Bone marrow (tissue), 2 donors: ENCODE data around the gene CUBN.

Experiments
- DNase-seq, 2 donors: peaks; one replicate each; lab custom pipeline; 2025; lab: John Stamatoyannopoulos, UW

The CUBN gene

GRCh38 chr10:16820421-16820820 is 309.2 kb downstream of the CUBN start:
- no peak for DNase-seq

GRCh38 chr10:16820018-16820417 is 309.6 kb downstream of the CUBN start:
- DNase-seq = no peak

- no peak for DNase-seq
Observed at GRCh38 chr10:16819436-16819835, 310.2 kb downstream of the CUBN start.

GRCh38 chr10:16819026-16819425 is 310.6 kb downstream of the CUBN start:
- DNase-seq = no peak

GRCh38 chr10:16817125-16818019 is 312.2 kb downstream of the CUBN start, which contains the start of gene RSU1:
TSS of gene RSU1 (minus strand) at chr10:16817424. CDS start at chr10:16817081, 343 bp downstream.
- peak; percentile 98 to 99 for DNase-seq

- no peak for DNase-seq
Observed at GRCh38 chr10:16816830-16817124, 312.8 kb downstream of the CUBN start.

- no peak for DNase-seq
Observed at GRCh38 chr10:16816171-16816570, 313.4 kb downstream of the CUBN start.

- DNase-seq = no peak
Observed at GRCh38 chr10:16814012-16814411, 315.6 kb downstream of the CUBN start.

- DNase-seq = no peak
Observed at GRCh38 chr10:16812676-16813075, 316.9 kb downstream of the CUBN start.

GRCh38 chr10:16811765-16812164 is 317.8 kb downstream of the CUBN start:
- no peak for DNase-seq

GRCh38 chr10:16811292-16811691 is 318.3 kb downstream of the CUBN start:
- no peak for DNase-seq

- no peak for DNase-seq
Observed at GRCh38 chr10:16809074-16809718, 320.4 kb downstream of the CUBN start.

- no peak for DNase-seq
Observed at GRCh38 chr10:16804123-16804522, 325.5 kb downstream of the CUBN start.

- DNase-seq = no peak
Observed at GRCh38 chr10:16803464-16803863, 326.1 kb downstream of the CUBN start.

- no peak for DNase-seq
Observed at GRCh38 chr10:16799621-16800020, 330.0 kb downstream of the CUBN start.

GRCh38 chr10:16798571-16798970 is 331.0 kb downstream of the CUBN start:
- no peak for DNase-seq

- DNase-seq = no peak
Observed at GRCh38 chr10:16795410-16796073, 334.1 kb downstream of the CUBN start.

GRCh38 chr10:16794005-16794404 is 335.6 kb downstream of the CUBN start:
- DNase-seq = no peak

GRCh38 chr10:16792675-16793074 is 336.9 kb downstream of the CUBN start:
- no peak for DNase-seq

- DNase-seq = no peak
Observed at GRCh38 chr10:16789765-16790164, 339.8 kb downstream of the CUBN start.

GRCh38 chr10:16789261-16789660 is 340.4 kb downstream of the CUBN start:
- no peak for DNase-seq

GRCh38 chr10:16788778-16789177 is 340.8 kb downstream of the CUBN start:
- no peak for DNase-seq

GRCh38 chr10:16788125-16788524 is 341.5 kb downstream of the CUBN start:
- no peak for DNase-seq
